GM19035 (cell line): ENCODE data around the gene LRBA.
"Not testable (repeated sequence)": the region's sequence is repeated elsewhere in the genome, so short reads cannot be mapped to it uniquely, and the experiment has no call there.

Experiments
- ATAC-seq: cut with Tn5 transposase; IDR thresholded peaks from one replicate; pipeline ENCODE4 v1.9.1; 2021; ENCODE audit not compliant: unreplicated experiment

LRBA gene

GRCh38 chr4:150765216-150765615, 249.9 kb downstream of the LRBA start:
- no peak for ATAC-seq

- ATAC-seq = no peak
Observed at GRCh38 chr4:150751648-150752047, 263.4 kb downstream of the LRBA start.

- ATAC-seq = no peak
Observed at GRCh38 chr4:150750824-150751223, 264.3 kb downstream of the LRBA start.

- no peak for ATAC-seq
Observed at GRCh38 chr4:150746156-150746555, 268.9 kb downstream of the LRBA start.

GRCh38 chr4:150744570-150744969, 270.5 kb downstream of the LRBA start:
- ATAC-seq = no peak

- ATAC-seq = no peak
Observed at GRCh38 chr4:150743564-150744342, 271.3 kb downstream of the LRBA start.

- ATAC-seq = not testable (repeated sequence)
Observed at GRCh38 chr4:150742930-150743329, 272.2 kb downstream of the LRBA start.

- no peak for ATAC-seq
Observed at GRCh38 chr4:150739591-150739990, 275.5 kb downstream of the LRBA start.

- no peak for ATAC-seq
Observed at GRCh38 chr4:150725957-150726523, 289.0 kb downstream of the LRBA start.

GRCh38 chr4:150723727-150724411, 291.2 kb downstream of the LRBA start:
- ATAC-seq = no peak

GRCh38 chr4:150722908-150723362, 292.1 kb downstream of the LRBA start:
- no peak for ATAC-seq

GRCh38 chr4:150720973-150721518, 294.0 kb downstream of the LRBA start:
- no peak for ATAC-seq

- ATAC-seq = no peak
Observed at GRCh38 chr4:150717952-150718351, 297.1 kb downstream of the LRBA start.

- no peak for ATAC-seq
Observed at GRCh38 chr4:150714462-150715438, 300.3 kb downstream of the LRBA start.

GRCh38 chr4:150713251-150713650, 301.8 kb downstream of the LRBA start:
- no peak for ATAC-seq

- ATAC-seq = no peak
Observed at GRCh38 chr4:150710770-150711375, 304.2 kb downstream of the LRBA start.

- no peak for ATAC-seq
Observed at GRCh38 chr4:150708004-150708403, 307.1 kb downstream of the LRBA start.

- ATAC-seq = no peak
Observed at GRCh38 chr4:150699599-150699998, 315.5 kb downstream of the LRBA start.

GRCh38 chr4:150695162-150695561, 319.9 kb downstream of the LRBA start:
- no peak for ATAC-seq

- no peak for ATAC-seq
Observed at GRCh38 chr4:150694438-150694837, 320.6 kb downstream of the LRBA start.
